Measurements from ENCODE around the gene RNFT2.
A peak's percentile ranks its signal among the peaks of the same experiment; 100 is the strongest.

The RNFT2 gene

GRCh38 chr12:116878567-116879508 is 140.7 kb downstream of the RNFT2 start:
- H3K9me3 ChIP-seq (ENCODE audit: control insufficient read depth, low read length) = no peaks in the 10 kb centered on the region
- no peaks in the 10 kb centered on the region for H3K36me3 ChIP-seq (ENCODE audit: control insufficient read depth, insufficient read depth, low read length)
- H3K27ac ChIP-seq (ENCODE audit: low read depth, low read length, severe bottlenecking) = no peak overlapping the region
- H3K4me3 ChIP-seq (ENCODE audit: extremely low read depth, insufficient read depth, low read length, poor library complexity, severe bottlenecking) = peak overlapping the region; percentile 27
- WGBS, 2 experiments (ENCODE audit: insufficient coverage in 2 of 2) = 2 to 3% methylated on average over 35 to 36 of the region's 55 CpGs
- peaks cover 30% of the 10 kb centered on the region for H3K4me1 ChIP-seq (ENCODE audit: control insufficient read depth, insufficient read depth, low read length, poor library complexity, severe bottlenecking)

- no peaks in the 10 kb centered on the region for H3K36me3 ChIP-seq (ENCODE audit: control insufficient read depth, insufficient read depth, low read length)
- WGBS, 2 experiments (ENCODE audit: insufficient coverage in 2 of 2) = 2 to 4% methylated on average over 38 to 50 of the region's 52 CpGs
Observed at GRCh38 chr12:116879509-116880212, 141.5 kb downstream of the RNFT2 start.

GRCh38 chr12:116880213-116880816 is 142.2 kb downstream of the RNFT2 start:
- Histone ChIP-seq H3K4me1 (ENCODE audit: control insufficient read depth, insufficient read depth, low read length, poor library complexity, severe bottlenecking) (peaks cover 30% of the 10 kb centered on the region), H3K36me3 (ENCODE audit: control insufficient read depth, insufficient read depth, low read length) (no peaks in the 10 kb centered on the region), H3K9me3 (ENCODE audit: control insufficient read depth, low read length) (no peaks in the 10 kb centered on the region), H3K27ac (ENCODE audit: low read depth, low read length, severe bottlenecking) (no peak overlapping the region), H3K4me3 (ENCODE audit: extremely low read depth, insufficient read depth, low read length, poor library complexity, severe bottlenecking) (peak overlapping the region; percentile 27)
- WGBS, 2 experiments (ENCODE audit: insufficient coverage in 2 of 2) = 1 to 3% methylated on average over 6 to 13 of the region's 21 CpGs

More at GRCh38 chr12:116879509-116880212, 141.5 kb downstream of the RNFT2 start:
- Histone ChIP-seq H3K4me3 (ENCODE audit: extremely low read depth, insufficient read depth, low read length, poor library complexity, severe bottlenecking) (peak overlapping the region; percentile 27), H3K4me1 (ENCODE audit: control insufficient read depth, insufficient read depth, low read length, poor library complexity, severe bottlenecking) (peaks cover 30% of the 10 kb centered on the region), H3K9me3 (ENCODE audit: control insufficient read depth, low read length) (no peaks in the 10 kb centered on the region), H3K27ac (ENCODE audit: low read depth, low read length, severe bottlenecking) (no peak overlapping the region)

- Histone ChIP-seq H3K27ac (ENCODE audit: low read depth, low read length, severe bottlenecking) (no peak overlapping the region), H3K36me3 (ENCODE audit: control insufficient read depth, insufficient read depth, low read length) (no peaks in the 10 kb centered on the region), H3K4me3 (ENCODE audit: extremely low read depth, insufficient read depth, low read length, poor library complexity, severe bottlenecking) (peak overlapping the region; percentile 27), H3K9me3 (ENCODE audit: control insufficient read depth, low read length) (no peaks in the 10 kb centered on the region), H3K4me1 (ENCODE audit: control insufficient read depth, insufficient read depth, low read length, poor library complexity, severe bottlenecking) (peaks cover 30% of the 10 kb centered on the region)
- WGBS, 2 experiments (ENCODE audit: insufficient coverage in 2 of 2) = 0% methylated on average over 29 to 52 of the region's 65 CpGs
Observed at GRCh38 chr12:116880817-116881324, 142.8 kb downstream of the RNFT2 start.

- Histone ChIP-seq H3K36me3 (ENCODE audit: control insufficient read depth, insufficient read depth, low read length) (no peaks in the 10 kb centered on the region), H3K9me3 (ENCODE audit: control insufficient read depth, low read length) (no peaks in the 10 kb centered on the region), H3K4me1 (ENCODE audit: control insufficient read depth, insufficient read depth, low read length, poor library complexity, severe bottlenecking) (peaks cover 30% of the 10 kb centered on the region), H3K27ac (ENCODE audit: low read depth, low read length, severe bottlenecking) (no peak within 1 kb of the TSS), H3K4me3 (ENCODE audit: extremely low read depth, insufficient read depth, low read length, poor library complexity, severe bottlenecking) (peak within 1 kb of the TSS; percentile 27)
- 0% methylated on average over 24 to 28 of the region's 49 CpGs for whole genome bisulfite sequencing, 2 experiments (ENCODE audit: insufficient coverage in 2 of 2)
Observed at GRCh38 chr12:116881325-116881876, 143.3 kb downstream of the RNFT2 start, which contains the start of gene HRK. Gene HRK (minus strand): TSS chr12:116881441. CDS start chr12:116881307, 134 bp downstream.

- peak overlapping the region; percentile 24 for H3K4me3 ChIP-seq (ENCODE audit: extremely low read depth, insufficient read depth, low read length, poor library complexity, severe bottlenecking)
Observed at GRCh38 chr12:116881877-116882507, 143.9 kb downstream of the RNFT2 start.

GRCh38 chr12:116882742-116883141 is 144.6 kb downstream of the RNFT2 start:
- Histone ChIP-seq H3K4me3 (ENCODE audit: extremely low read depth, insufficient read depth, low read length, poor library complexity, severe bottlenecking) (no peak overlapping the region), H3K36me3 (ENCODE audit: control insufficient read depth, insufficient read depth, low read length) (no peaks in the 10 kb centered on the region), H3K4me1 (ENCODE audit: control insufficient read depth, insufficient read depth, low read length, poor library complexity, severe bottlenecking) (peaks cover 24% of the 10 kb centered on the region), H3K9me3 (ENCODE audit: control insufficient read depth, low read length) (no peaks in the 10 kb centered on the region), H3K27ac (ENCODE audit: low read depth, low read length, severe bottlenecking) (no peak overlapping the region)
- 18% methylated on average over 2 to 5 of the region's 6 CpGs for WGBS, 2 experiments (ENCODE audit: insufficient coverage in 2 of 2)

More at GRCh38 chr12:116881877-116882507, 143.9 kb downstream of the RNFT2 start:
- no peaks in the 10 kb centered on the region for H3K36me3 ChIP-seq (ENCODE audit: control insufficient read depth, insufficient read depth, low read length)
- no peak overlapping the region for H3K27ac ChIP-seq (ENCODE audit: low read depth, low read length, severe bottlenecking)
- H3K9me3 ChIP-seq (ENCODE audit: control insufficient read depth, low read length) = no peaks in the 10 kb centered on the region
- H3K4me1 ChIP-seq (ENCODE audit: control insufficient read depth, insufficient read depth, low read length, poor library complexity, severe bottlenecking) = peaks cover 24% of the 10 kb centered on the region
- WGBS, 2 experiments (ENCODE audit: insufficient coverage in 2 of 2) = 2 to 7% methylated on average over 26 to 27 of the region's 29 CpGs

GRCh38 chr12:116884871-116885270 is 146.8 kb downstream of the RNFT2 start:
- H3K36me3 ChIP-seq (ENCODE audit: control insufficient read depth, insufficient read depth, low read length) = no peaks in the 10 kb centered on the region
- H3K4me1 ChIP-seq (ENCODE audit: control insufficient read depth, insufficient read depth, low read length, poor library complexity, severe bottlenecking) = peaks cover 12% of the 10 kb centered on the region
- no peak overlapping the region for H3K4me3 ChIP-seq (ENCODE audit: extremely low read depth, insufficient read depth, low read length, poor library complexity, severe bottlenecking)
- no peaks in the 10 kb centered on the region for H3K9me3 ChIP-seq (ENCODE audit: control insufficient read depth, low read length)
- H3K27ac ChIP-seq (ENCODE audit: low read depth, low read length, severe bottlenecking) = no peak overlapping the region
- WGBS, 2 experiments (ENCODE audit: insufficient coverage in 2 of 2) = 89 to 92% methylated on average over 2 of the region's 3 CpGs

GRCh38 chr12:116885491-116885890 is 147.4 kb downstream of the RNFT2 start:
- WGBS, 2 experiments (ENCODE audit: insufficient coverage in 2 of 2) = 86 to 96% methylated on average over 2 of the region's 2 CpGs
- Histone ChIP-seq H3K36me3 (ENCODE audit: control insufficient read depth, insufficient read depth, low read length) (no peaks in the 10 kb centered on the region), H3K9me3 (ENCODE audit: control insufficient read depth, low read length) (no peaks in the 10 kb centered on the region), H3K4me3 (ENCODE audit: extremely low read depth, insufficient read depth, low read length, poor library complexity, severe bottlenecking) (no peak overlapping the region), H3K4me1 (ENCODE audit: control insufficient read depth, insufficient read depth, low read length, poor library complexity, severe bottlenecking) (peaks cover 7% of the 10 kb centered on the region), H3K27ac (ENCODE audit: low read depth, low read length, severe bottlenecking) (no peak overlapping the region)

- Histone ChIP-seq H3K4me1 (ENCODE audit: control insufficient read depth, insufficient read depth, low read length, poor library complexity, severe bottlenecking) (no peaks in the 10 kb centered on the region), H3K4me3 (ENCODE audit: extremely low read depth, insufficient read depth, low read length, poor library complexity, severe bottlenecking) (no peak overlapping the region), H3K9me3 (ENCODE audit: control insufficient read depth, low read length) (no peaks in the 10 kb centered on the region), H3K36me3 (ENCODE audit: control insufficient read depth, insufficient read depth, low read length) (no peaks in the 10 kb centered on the region), H3K27ac (ENCODE audit: low read depth, low read length, severe bottlenecking) (no peak overlapping the region)
- WGBS, 2 experiments (ENCODE audit: insufficient coverage in 2 of 2) = 83% methylated on average over 1 of the region's 1 CpG; no CpG with 5 or more reads in 1 of the 2 experiments
Observed at GRCh38 chr12:116887244-116887643, 149.1 kb downstream of the RNFT2 start.
